H1 (cell line): ENCODE data around the gene IRAG1. TPM values are rescaled to one million over a fixed set of nuclear protein-coding genes. Genes with fewer than 3 reads are reported as not detected.

Experiments used
- GABPA ChIP-seq: IDR thresholded peaks from 2 replicates; pipeline ENCODE4 v1.6.1; 2011; ENCODE audit warnings: mild to moderate bottlenecking, low read length, moderate library complexity, borderline replicate concordance; ENCODE audit not compliant: insufficient read depth
- TAF7 ChIP-seq: optimal IDR thresholded peaks from 2 replicates; pipeline ENCODE3; 2011; ENCODE audit warnings: low read depth, mild to moderate bottlenecking, inconsistent platforms, low read length, moderate library complexity, borderline replicate concordance
- polyA plus RNA-seq, 7 experiments: library from polyadenylated mRNA; depleted of rRNA in 3 of 7; stranded (reverse) in 5 of 7; unstranded in 2 of 7; fragments of >200 nt in 5 of 7; fragments of 200-250 nt in 2 of 7; gene quantifications; 1 replicate in 5 of 7; 2 replicates in 1 of 7; 4 replicates in 1 of 7; pipeline versions ENCODE4 v1.2.1 to v1.2.3, GENCODE V29; 2011 to 2013; ENCODE audit warnings: missing spikeins in 2 of 7, mixed read lengths in 2 of 7
- total RNA-seq: library from RNA; stranded (reverse); fragmentation: NEBNext Ultra II Directional; extraction: Animal tissue kit (Norgen Biotek cat#: 25700); gene quantifications from 2 replicates; pipeline ENCODE4 v1.2.1, GENCODE V29; 2021

Gene IRAG1
- total and polyA plus RNA-seq, 2 of the 8 experiments (the other 6 are each of a cell fraction or from before 2014, with no cell fraction given) = 1.8 to 2.7 TPM

- TF ChIP-seq GABPA (no peak), TAF7 (no peak)
Observed at GRCh38 chr11:10719616-10720015, 26.1 kb upstream of the IRAG1 start (continued).
